GM12874 (cell line): ENCODE results near the gene SSTR5.

Source experiments
- TF ChIP-seq, protein P1 (sequence below): IDR thresholded peaks from 2 replicates; pipeline ENCODE4 v1.5.1; 2011; ENCODE audit warnings: low read depth, mild to moderate bottlenecking, control low read depth, low read length, moderate library complexity; ENCODE audit not compliant: insufficient read depth

SSTR5 gene

DNA sequence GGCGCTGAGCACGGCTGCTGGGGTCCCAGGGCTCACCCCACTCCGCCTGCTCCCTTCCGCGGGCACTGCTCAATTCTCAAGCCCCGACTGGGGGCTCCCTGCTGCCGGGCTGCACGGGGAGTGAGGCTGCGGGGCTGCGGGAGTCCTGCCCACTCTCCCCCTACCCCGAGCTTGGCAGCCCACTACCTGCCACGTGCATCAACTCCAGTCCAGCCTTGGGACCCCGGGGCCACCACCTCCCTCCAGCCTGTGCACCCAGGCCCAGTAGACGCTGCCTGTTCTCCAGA lies 43.3 kb upstream of the SSTR5 start:
- TF ChIP-seq, protein P1, sequence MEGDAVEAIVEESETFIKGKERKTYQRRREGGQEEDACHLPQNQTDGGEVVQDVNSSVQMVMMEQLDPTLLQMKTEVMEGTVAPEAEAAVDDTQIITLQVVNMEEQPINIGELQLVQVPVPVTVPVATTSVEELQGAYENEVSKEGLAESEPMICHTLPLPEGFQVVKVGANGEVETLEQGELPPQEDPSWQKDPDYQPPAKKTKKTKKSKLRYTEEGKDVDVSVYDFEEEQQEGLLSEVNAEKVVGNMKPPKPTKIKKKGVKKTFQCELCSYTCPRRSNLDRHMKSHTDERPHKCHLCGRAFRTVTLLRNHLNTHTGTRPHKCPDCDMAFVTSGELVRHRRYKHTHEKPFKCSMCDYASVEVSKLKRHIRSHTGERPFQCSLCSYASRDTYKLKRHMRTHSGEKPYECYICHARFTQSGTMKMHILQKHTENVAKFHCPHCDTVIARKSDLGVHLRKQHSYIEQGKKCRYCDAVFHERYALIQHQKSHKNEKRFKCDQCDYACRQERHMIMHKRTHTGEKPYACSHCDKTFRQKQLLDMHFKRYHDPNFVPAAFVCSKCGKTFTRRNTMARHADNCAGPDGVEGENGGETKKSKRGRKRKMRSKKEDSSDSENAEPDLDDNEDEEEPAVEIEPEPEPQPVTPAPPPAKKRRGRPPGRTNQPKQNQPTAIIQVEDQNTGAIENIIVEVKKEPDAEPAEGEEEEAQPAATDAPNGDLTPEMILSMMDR: no peak

DNA sequence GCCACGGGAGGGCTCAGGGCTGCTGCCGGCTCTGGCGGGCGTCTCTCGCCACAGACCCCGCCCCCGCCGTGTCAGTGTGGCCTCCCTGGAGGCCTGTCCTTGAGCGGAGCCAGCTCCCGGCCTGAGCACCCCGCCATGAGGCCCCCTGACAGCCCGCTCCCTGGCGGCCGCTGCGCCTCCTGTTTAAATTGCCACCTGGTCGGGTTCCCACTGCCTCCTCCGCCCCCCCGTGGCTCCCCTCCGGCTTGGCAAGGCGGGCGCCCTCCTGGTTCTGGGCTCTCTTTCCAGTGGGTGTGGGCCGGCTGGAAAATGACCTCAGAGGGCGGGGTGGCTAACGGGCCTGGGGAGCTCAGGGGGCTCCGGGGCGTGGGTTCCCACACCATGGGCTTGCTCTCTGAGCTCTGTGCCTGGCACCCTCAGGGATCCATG lies 42.1 kb upstream of the SSTR5 start:
- TF ChIP-seq, protein P1: no peak

DNA sequence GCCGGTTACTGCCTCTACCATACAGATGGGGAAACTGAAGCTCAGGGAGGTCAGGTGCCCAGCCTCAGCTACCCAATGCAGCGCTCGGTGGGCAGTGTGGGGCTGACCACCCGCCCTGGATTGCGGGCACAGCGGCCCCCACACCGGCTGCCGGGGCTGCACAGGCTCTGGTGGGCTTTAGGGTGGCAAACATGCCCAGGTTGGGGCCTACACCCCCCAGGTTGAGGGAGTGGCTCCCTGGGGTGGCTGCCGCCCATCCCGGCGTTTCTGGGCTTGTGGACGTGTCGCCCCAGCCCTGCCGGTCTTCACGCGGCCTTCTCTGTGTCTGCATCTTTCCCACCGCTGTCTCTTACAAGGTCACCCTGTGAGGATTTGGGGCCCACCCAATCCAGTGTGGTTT lies 40.9 kb upstream of the SSTR5 start:
- TF ChIP-seq, protein P1: no peak

DNA sequence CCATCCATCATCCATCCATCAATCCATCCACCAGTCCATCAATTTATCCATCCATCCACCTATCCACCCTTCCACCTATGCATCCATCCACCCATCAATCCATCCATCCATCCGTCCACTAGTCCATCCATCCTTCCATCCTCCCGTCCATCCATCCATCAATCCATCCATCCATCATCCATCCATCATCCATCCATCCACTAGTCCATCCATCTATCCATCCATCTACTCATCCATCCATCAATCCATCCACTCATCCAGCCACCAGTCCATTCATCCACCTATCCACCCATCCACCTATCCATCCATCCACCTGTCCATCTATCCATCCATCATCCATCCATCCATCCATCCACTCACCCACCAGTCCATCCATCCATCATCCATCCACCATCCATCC lies 39.9 kb upstream of the SSTR5 start:
- TF ChIP-seq, protein P1: no peak

DNA sequence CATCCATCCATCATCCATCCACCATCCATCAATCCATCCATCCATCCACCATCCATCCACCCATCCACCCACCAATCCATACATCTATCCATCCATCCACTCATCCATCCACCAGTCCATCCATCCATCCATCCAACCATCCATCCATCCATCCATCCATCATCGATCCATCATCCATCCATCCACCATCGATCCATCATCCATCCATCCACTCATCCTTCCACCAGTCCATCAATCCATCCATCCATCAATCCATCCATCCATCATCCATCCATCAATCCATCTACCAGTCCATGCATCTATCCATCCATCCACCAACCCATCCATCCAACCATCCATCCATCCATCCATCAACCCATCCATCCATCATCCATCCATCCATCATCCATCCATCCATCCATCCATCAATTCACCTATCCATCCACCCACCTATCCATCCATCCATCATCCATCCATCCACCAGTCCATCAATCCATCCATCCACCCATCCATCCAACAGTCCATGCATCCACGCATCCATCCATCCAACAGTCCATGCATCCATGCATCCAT lies 39.3 kb upstream of the SSTR5 start:
- TF ChIP-seq, protein P1: no peak

DNA sequence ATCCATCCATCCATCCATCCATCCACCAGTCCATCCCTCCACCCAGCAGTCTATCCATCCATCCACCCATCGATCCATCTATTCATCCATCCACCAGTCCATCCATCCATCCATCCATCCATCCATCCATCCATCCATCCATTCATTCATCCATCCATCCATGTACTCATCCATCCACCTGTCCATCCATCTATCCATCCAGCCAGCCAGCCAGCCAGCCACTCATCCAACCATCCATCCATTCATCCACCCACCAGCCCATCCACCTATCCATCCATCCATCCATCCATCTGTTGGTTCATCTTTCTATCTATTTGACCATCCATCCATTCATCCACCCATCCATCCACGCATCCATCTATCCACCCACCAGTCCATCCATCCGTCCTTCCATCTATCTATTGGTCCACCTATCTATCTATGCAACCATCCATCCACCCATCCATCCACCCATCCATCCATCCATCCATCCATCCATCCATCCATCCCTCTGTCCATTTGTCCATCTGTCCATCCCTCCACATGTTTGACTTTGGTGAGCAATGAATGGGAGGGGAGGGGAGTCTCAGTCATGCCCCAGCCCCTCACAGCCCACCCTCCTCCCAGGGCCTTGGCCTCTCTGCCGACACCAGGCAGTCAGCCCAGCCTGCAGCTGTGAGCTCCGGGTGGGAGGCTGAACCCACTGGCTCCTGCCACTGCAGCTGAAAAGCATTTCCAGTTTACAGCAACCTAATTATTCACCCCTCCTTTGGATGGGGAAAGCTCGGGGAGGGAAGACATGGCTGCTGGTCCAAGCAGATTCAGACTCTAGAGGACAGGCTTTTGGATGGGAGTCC lies 38.1 kb upstream of the SSTR5 start:
- TF ChIP-seq, protein P1: no peak

DNA sequence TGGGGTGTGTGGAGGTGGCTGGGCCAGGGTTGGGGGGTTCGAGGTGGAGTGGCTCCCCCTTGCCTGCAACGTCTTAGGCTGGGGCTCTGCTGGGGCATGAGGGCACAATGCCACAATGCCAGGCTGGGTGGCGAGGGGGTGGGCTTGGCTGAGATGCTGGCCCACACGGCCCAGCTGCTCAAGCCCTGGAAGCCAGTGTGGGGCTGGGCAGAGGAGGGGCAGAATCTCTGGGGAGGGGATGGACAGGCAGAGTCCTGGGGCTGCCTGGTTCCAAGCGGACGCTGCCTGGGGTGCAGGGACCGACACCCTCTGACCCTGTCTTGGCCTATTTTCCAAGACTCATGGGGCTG lies 37.5 kb upstream of the SSTR5 start:
- TF ChIP-seq, protein P1: no peak
